SK-N-SH (cell line): ENCODE results near the gene CDKL5.

Experiments used
- RFX5 ChIP-seq: IDR thresholded peaks from 2 replicates; pipeline ENCODE4 v1.6.1; 2012; ENCODE audit warnings: mild to moderate bottlenecking, improper control_type of control experiment, low read length
- TF ChIP-seq, protein P1 (sequence below): IDR thresholded peaks from 2 replicates; pipeline ENCODE4 v1.6.1; 2012; ENCODE audit warnings: mild to moderate bottlenecking, low read depth, low read length, moderate library complexity
- TF ChIP-seq, protein P2 (sequence below): fragments of 200-600 bp; sonication (generic); IDR thresholded peaks from 2 replicates; pipeline ENCODE4 v1.6.1; 2017; ENCODE audit warnings: antibody characterized with exemption, mild to moderate bottlenecking, moderate library complexity

DNA sequence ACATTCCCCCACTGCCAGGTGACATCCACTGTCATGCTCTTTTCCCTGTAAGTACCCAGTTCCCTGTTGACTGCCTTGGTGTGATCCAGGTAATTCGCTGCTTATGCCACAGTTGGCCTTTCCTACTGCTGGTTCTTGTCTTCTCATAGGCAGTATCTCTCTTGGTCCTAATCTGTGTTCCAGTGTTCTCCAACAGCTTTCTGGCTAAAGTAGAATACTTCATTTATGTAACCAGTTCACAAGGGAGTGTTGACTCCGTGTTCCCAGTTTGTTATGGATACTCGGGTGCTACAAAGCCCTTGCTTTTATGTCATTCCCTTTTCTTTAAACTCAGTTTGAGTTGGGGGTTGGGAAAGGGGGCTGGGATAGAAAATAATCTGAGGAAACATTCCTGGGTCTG lies 148.1 kb downstream of the CDKL5 start:
- TF ChIP-seq, protein P1, sequence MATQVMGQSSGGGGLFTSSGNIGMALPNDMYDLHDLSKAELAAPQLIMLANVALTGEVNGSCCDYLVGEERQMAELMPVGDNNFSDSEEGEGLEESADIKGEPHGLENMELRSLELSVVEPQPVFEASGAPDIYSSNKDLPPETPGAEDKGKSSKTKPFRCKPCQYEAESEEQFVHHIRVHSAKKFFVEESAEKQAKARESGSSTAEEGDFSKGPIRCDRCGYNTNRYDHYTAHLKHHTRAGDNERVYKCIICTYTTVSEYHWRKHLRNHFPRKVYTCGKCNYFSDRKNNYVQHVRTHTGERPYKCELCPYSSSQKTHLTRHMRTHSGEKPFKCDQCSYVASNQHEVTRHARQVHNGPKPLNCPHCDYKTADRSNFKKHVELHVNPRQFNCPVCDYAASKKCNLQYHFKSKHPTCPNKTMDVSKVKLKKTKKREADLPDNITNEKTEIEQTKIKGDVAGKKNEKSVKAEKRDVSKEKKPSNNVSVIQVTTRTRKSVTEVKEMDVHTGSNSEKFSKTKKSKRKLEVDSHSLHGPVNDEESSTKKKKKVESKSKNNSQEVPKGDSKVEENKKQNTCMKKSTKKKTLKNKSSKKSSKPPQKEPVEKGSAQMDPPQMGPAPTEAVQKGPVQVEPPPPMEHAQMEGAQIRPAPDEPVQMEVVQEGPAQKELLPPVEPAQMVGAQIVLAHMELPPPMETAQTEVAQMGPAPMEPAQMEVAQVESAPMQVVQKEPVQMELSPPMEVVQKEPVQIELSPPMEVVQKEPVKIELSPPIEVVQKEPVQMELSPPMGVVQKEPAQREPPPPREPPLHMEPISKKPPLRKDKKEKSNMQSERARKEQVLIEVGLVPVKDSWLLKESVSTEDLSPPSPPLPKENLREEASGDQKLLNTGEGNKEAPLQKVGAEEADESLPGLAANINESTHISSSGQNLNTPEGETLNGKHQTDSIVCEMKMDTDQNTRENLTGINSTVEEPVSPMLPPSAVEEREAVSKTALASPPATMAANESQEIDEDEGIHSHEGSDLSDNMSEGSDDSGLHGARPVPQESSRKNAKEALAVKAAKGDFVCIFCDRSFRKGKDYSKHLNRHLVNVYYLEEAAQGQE: no peak
- TF ChIP-seq, protein P2, sequence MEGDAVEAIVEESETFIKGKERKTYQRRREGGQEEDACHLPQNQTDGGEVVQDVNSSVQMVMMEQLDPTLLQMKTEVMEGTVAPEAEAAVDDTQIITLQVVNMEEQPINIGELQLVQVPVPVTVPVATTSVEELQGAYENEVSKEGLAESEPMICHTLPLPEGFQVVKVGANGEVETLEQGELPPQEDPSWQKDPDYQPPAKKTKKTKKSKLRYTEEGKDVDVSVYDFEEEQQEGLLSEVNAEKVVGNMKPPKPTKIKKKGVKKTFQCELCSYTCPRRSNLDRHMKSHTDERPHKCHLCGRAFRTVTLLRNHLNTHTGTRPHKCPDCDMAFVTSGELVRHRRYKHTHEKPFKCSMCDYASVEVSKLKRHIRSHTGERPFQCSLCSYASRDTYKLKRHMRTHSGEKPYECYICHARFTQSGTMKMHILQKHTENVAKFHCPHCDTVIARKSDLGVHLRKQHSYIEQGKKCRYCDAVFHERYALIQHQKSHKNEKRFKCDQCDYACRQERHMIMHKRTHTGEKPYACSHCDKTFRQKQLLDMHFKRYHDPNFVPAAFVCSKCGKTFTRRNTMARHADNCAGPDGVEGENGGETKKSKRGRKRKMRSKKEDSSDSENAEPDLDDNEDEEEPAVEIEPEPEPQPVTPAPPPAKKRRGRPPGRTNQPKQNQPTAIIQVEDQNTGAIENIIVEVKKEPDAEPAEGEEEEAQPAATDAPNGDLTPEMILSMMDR: no peak
- no peak for TF ChIP-seq RFX5
